Measurements from ENCODE around the gene COL12A1. TPM values are rescaled to one million over a fixed set of nuclear protein-coding genes. Genes with fewer than 3 reads are reported as not detected.

Gene COL12A1
- total RNA-seq, 1 experiment from 2014 or later: 0.96 TPM

DNA sequence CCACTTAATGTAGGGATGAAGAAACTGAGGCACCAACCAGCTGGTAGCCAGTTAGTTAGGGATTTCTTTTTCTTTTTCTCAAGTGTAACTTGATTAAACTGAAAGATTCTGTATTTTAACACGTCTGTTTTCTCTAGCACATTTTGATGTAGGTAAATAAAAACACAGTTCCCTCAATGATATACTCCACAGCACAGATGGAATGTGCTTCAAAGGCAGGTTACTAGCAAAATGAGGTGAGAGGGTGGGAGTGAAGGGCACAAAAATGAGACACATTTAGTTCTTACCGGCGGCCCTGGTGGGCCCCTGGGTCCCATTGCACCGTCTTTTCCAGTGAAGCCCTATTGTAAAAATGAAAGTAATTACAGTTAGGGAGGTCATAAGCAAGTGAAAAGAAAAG, 108.9 kb downstream of the COL12A1 start:
- Histone ChIP-seq H3K4ac (ENCODE audit: low read depth, low read length) (no peak overlapping the region), H4K5ac (ENCODE audit: insufficient read length, low read depth, low read length) (no peak overlapping the region), H3K18ac (ENCODE audit: insufficient read length, low read depth, low read length) (no peak overlapping the region), H3K4me2 (ENCODE audit: insufficient read depth, insufficient read length, low read length) (no peak overlapping the region), H3K27me3 (ENCODE audit: insufficient read depth, low read length) (no peaks in the 10 kb centered on the region), H2BK12ac (ENCODE audit: insufficient read length, low read depth, low read length) (no peak overlapping the region), H3T11ph (ENCODE audit: low read length) (no peak overlapping the region), H2AK5ac (ENCODE audit: insufficient read length, low read length) (no peak overlapping the region), H3K23me2 (ENCODE audit: insufficient read length, low read depth, low read length, poor library complexity, severe bottlenecking) (no peaks in the 10 kb centered on the region), H3K27ac (ENCODE audit: insufficient read length, low read depth, low read length) (no peak overlapping the region), H3K9ac (ENCODE audit: extremely low read depth, insufficient read length, low read length) (no peak overlapping the region), H4K8ac (replicated peaks; ENCODE audit: insufficient read length, low read depth, low read length) (no peak overlapping the region), H4K91ac (ENCODE audit: insufficient read length, low read depth, low read length) (no peak overlapping the region), H2BK5ac (ENCODE audit: insufficient read length, low read length) (no peak overlapping the region), H3K79me1 (ENCODE audit: insufficient read depth, low read depth, low read length, poor library complexity, severe bottlenecking) (no peaks in the 10 kb centered on the region), H3K56ac (ENCODE audit: insufficient read length, low read depth, low read length) (no peak overlapping the region), H2BK120ac (ENCODE audit: low read depth, low read length, poor library complexity, severe bottlenecking) (no peak overlapping the region), H3K4me1 (ENCODE audit: insufficient read depth, low read length) (no peaks in the 10 kb centered on the region), H2BK15ac (ENCODE audit: low read depth, low read length) (no peak overlapping the region), H2BK20ac (ENCODE audit: low read depth, low read length, poor library complexity, severe bottlenecking) (no peak overlapping the region), H2AFZ (ENCODE audit: low read length) (no peak overlapping the region), H3K23ac (ENCODE audit: insufficient read length, low read depth, low read length) (no peak overlapping the region), H3K9me3 (ENCODE audit: control insufficient read depth, low read depth, low read length) (no peaks in the 10 kb centered on the region), H3K79me2 (ENCODE audit: insufficient read depth, low read length) (no peaks in the 10 kb centered on the region; the same call in 1 of the 2 replicates), H3K14ac (ENCODE audit: insufficient read depth, low read length) (no peak overlapping the region), H4K20me1 (ENCODE audit: control insufficient read depth, insufficient read depth, insufficient read length) (no peaks in the 10 kb centered on the region)
- no peak overlapping the region for H3K4me3 Mint-ChIP-seq
- H3K27ac Mint-ChIP-seq: no peak overlapping the region
- no peaks in the 10 kb centered on the region for H3K27me3 Mint-ChIP-seq (ENCODE audit: low read depth)
- no CpG with 5 or more reads among the region's 4 CpGs for WGBS (ENCODE audit: extremely low coverage, insufficient read length, low lambda C conversion rate)
- H3K36me3 Mint-ChIP-seq (ENCODE audit: insufficient read depth in 1 of 3, low read depth in 3 of 3): no peaks in the 10 kb centered on the region
- TF ChIP-seq, protein P1, sequence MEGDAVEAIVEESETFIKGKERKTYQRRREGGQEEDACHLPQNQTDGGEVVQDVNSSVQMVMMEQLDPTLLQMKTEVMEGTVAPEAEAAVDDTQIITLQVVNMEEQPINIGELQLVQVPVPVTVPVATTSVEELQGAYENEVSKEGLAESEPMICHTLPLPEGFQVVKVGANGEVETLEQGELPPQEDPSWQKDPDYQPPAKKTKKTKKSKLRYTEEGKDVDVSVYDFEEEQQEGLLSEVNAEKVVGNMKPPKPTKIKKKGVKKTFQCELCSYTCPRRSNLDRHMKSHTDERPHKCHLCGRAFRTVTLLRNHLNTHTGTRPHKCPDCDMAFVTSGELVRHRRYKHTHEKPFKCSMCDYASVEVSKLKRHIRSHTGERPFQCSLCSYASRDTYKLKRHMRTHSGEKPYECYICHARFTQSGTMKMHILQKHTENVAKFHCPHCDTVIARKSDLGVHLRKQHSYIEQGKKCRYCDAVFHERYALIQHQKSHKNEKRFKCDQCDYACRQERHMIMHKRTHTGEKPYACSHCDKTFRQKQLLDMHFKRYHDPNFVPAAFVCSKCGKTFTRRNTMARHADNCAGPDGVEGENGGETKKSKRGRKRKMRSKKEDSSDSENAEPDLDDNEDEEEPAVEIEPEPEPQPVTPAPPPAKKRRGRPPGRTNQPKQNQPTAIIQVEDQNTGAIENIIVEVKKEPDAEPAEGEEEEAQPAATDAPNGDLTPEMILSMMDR (conservative IDR thresholded peaks at IDR 0.05): no peak
- H3K9me3 Mint-ChIP-seq: no peaks in the 10 kb centered on the region
- no peak for DNase-seq
- peaks cover 8% of the 10 kb centered on the region in 2 experiments for H3K4me1 Mint-ChIP-seq

Data from H9 (cell line).